ENCODE measurements around the gene PLXNA4.

- TF ChIP-seq CTCF (IDR thresholded peaks at IDR 0.05; ENCODE audit: insufficient read depth, low read depth, low read length) (no peak), EZH2 (IDR thresholded peaks at IDR 0.05; ENCODE audit: insufficient read depth, low read length) (no peak)
These were observed 67.4 kb downstream of the PLXNA4 start for GRCh38 chr7:132508724-132509353.

Data from astrocyte (in vitro differentiated cells and primary cell).